Measurements from ENCODE around the gene ATP5F1E. TPM values are rescaled to one million over a fixed set of nuclear protein-coding genes. Genes with fewer than 3 reads are reported as not detected.

The ATP5F1E gene
- total RNA-seq, 1 donor from 2014 or later, result 94.4 TPM

DNA sequence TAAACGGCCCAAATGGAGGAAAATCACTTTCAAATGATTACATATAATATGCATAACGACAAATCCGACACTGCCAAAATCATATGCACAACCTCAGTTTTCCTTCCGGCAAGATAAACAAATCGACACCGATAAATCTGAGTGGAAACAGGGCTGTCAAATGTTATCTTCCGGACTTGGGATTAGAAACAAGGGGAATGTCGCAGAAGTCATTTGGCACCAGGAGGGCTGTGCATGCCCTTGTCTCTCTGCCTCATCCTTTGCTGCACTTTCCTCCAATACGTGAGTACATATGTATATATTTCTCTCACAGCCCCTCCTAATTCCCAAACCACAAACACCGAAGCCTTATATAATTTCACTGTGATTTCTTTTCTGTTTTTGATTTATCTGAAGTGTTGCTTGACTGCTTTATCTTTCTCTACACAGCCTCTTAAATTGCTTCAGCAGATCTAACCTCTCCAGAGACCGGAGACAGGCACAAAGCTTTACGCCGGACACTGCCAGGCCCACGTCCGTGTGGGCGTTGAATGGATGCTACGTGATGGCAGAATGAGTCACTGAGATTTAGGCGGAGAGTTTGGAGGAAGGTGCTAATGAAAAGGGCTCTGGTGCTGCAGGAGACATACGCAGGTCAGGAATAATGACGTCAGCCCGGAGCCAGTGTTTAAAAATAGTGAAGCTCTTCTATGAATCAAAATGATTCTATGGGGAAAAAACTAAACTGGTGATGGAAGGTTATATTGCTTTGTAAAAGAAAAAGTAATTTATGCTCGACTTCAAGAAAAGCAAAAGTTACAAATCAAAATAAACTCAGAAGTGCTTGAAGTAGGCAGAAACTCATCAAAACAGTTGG is 31.5 kb upstream of the ATP5F1E start:
- H3K4me2 ChIP-seq (ENCODE audit: low read length), result peak overlapping the region; percentile 57
- H3K36me3 Mint-ChIP-seq (ENCODE audit: low read depth, unreplicated experiment), result no peaks in the 10 kb centered on the region
- peak overlapping the region; percentile 41 for H3K27ac Mint-ChIP-seq (ENCODE audit: unreplicated experiment)
- H2AFZ ChIP-seq (ENCODE audit: low read depth, low read length), result peak overlapping the region; percentile 42
- H3K9ac ChIP-seq (ENCODE audit: low read length), result peak overlapping the region; percentile 25
- no peaks in the 10 kb centered on the region for H3K9me3 ChIP-seq (ENCODE audit: insufficient read depth, low read depth, low read length)
- H3K4me1 ChIP-seq (ENCODE audit: insufficient read depth, low read length), result peaks cover 12% of the 10 kb centered on the region
- no peaks in the 10 kb centered on the region for H3K9me3 Mint-ChIP-seq (ENCODE audit: unreplicated experiment)
- H3K4me3 ChIP-seq (ENCODE audit: insufficient read depth, low read depth, low read length), result no peak overlapping the region
- no peaks in the 10 kb centered on the region for H4K20me1 ChIP-seq (ENCODE audit: insufficient read depth, low read length)
- H3K27me3 ChIP-seq (ENCODE audit: insufficient read depth, low read length), result peaks cover 1% of the 10 kb centered on the region
- no peaks in the 10 kb centered on the region for H3K27me3 Mint-ChIP-seq (ENCODE audit: low read depth, unreplicated experiment)
- H3K79me2 ChIP-seq (ENCODE audit: insufficient read depth, low read length), result no peaks in the 10 kb centered on the region
- TF ChIP-seq, protein P1, sequence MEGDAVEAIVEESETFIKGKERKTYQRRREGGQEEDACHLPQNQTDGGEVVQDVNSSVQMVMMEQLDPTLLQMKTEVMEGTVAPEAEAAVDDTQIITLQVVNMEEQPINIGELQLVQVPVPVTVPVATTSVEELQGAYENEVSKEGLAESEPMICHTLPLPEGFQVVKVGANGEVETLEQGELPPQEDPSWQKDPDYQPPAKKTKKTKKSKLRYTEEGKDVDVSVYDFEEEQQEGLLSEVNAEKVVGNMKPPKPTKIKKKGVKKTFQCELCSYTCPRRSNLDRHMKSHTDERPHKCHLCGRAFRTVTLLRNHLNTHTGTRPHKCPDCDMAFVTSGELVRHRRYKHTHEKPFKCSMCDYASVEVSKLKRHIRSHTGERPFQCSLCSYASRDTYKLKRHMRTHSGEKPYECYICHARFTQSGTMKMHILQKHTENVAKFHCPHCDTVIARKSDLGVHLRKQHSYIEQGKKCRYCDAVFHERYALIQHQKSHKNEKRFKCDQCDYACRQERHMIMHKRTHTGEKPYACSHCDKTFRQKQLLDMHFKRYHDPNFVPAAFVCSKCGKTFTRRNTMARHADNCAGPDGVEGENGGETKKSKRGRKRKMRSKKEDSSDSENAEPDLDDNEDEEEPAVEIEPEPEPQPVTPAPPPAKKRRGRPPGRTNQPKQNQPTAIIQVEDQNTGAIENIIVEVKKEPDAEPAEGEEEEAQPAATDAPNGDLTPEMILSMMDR (IDR thresholded peaks at IDR 0.05; ENCODE audit: insufficient read depth, low read depth, low read length), result no peak
- TF ChIP-seq EZH2 (IDR thresholded peaks at IDR 0.05; ENCODE audit: insufficient read depth, low read length), result no peak
- no peaks in the 10 kb centered on the region for H3K36me3 ChIP-seq (ENCODE audit: insufficient read depth, low read length)
- FAIRE-seq, result no peak
- peaks cover 10% of the 10 kb centered on the region for H3K4me1 Mint-ChIP-seq (ENCODE audit: low read depth, unreplicated experiment)
- H3K27ac ChIP-seq (ENCODE audit: low read depth, low read length), result peak overlapping the region; percentile 26
- peak; percentile 92 for DNase-seq (ENCODE audit: low read depth)
- H3K4me3 Mint-ChIP-seq (ENCODE audit: unreplicated experiment), result no peak overlapping the region

DNA sequence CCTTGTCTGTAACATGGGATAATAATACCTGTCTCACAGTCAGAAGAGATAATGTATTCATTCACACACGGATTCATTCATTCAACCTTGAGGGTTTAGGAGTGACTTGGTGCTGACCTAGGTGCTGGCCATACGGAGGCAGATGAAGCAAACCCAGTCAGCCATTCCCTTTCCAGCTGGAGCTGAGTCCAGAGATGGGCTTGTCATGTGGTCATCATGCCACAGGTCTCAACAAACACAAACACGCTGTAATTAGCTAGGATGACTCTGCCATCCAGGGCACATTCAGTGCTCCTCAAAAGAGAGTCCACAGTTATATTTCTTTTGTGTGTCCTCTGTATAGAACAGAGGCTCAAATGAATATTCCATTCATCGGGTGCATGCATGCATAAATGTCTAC is 29.9 kb upstream of the ATP5F1E start:
- Mint-ChIP-seq H3K4me3 (ENCODE audit: unreplicated experiment) (no peak overlapping the region), H3K27me3 (ENCODE audit: low read depth, unreplicated experiment) (no peaks in the 10 kb centered on the region), H3K4me1 (ENCODE audit: low read depth, unreplicated experiment) (peaks cover 10% of the 10 kb centered on the region), H3K36me3 (ENCODE audit: low read depth, unreplicated experiment) (no peaks in the 10 kb centered on the region), H3K9me3 (ENCODE audit: unreplicated experiment) (no peaks in the 10 kb centered on the region), H3K27ac (ENCODE audit: unreplicated experiment) (no peak overlapping the region)
- TF ChIP-seq, protein P1 (IDR thresholded peaks at IDR 0.05; ENCODE audit: insufficient read depth, low read depth, low read length), result no peak
- TF ChIP-seq EZH2 (IDR thresholded peaks at IDR 0.05; ENCODE audit: insufficient read depth, low read length), result no peak
- Histone ChIP-seq H3K36me3 (ENCODE audit: insufficient read depth, low read length) (no peaks in the 10 kb centered on the region), H3K27me3 (ENCODE audit: insufficient read depth, low read length) (no peaks in the 10 kb centered on the region), H3K4me1 (ENCODE audit: insufficient read depth, low read length) (peaks cover 12% of the 10 kb centered on the region), H2AFZ (ENCODE audit: low read depth, low read length) (no peak overlapping the region), H4K20me1 (ENCODE audit: insufficient read depth, low read length) (no peaks in the 10 kb centered on the region), H3K79me2 (ENCODE audit: insufficient read depth, low read length) (no peaks in the 10 kb centered on the region), H3K4me3 (ENCODE audit: insufficient read depth, low read depth, low read length) (no peak overlapping the region), H3K9me3 (ENCODE audit: insufficient read depth, low read depth, low read length) (no peaks in the 10 kb centered on the region), H3K4me2 (ENCODE audit: low read length) (no peak overlapping the region), H3K9ac (ENCODE audit: low read length) (no peak overlapping the region), H3K27ac (ENCODE audit: low read depth, low read length) (no peak overlapping the region)
- FAIRE-seq, result no peak
- DNase-seq (ENCODE audit: low read depth), result no peak

DNA sequence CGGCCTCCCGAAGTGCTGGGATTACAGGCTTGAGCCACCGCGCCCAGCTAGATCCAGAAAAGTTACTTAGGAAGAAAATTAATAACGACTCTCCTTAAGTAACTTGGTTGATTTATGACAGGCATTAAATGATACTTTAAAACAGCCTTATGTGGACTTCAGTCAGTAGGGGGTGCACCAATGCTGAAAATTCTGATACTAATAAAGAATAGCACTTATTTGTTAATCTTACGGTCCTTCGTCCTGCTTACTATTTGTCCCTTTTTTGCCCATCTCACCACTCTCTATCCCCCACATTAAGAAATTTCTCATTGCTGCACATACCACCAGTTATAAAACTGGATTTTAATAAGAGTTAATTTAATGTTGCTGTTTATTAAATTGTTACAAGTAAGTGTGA is 23.2 kb upstream of the ATP5F1E start:
- Histone ChIP-seq H2AFZ (ENCODE audit: low read depth, low read length) (no peak overlapping the region), H3K79me2 (ENCODE audit: insufficient read depth, low read length) (no peaks in the 10 kb centered on the region), H3K27me3 (ENCODE audit: insufficient read depth, low read length) (peaks cover 13% of the 10 kb centered on the region), H3K27ac (ENCODE audit: low read depth, low read length) (no peak overlapping the region), H3K4me2 (ENCODE audit: low read length) (no peak overlapping the region), H3K4me1 (ENCODE audit: insufficient read depth, low read length) (no peaks in the 10 kb centered on the region), H3K36me3 (ENCODE audit: insufficient read depth, low read length) (no peaks in the 10 kb centered on the region), H4K20me1 (ENCODE audit: insufficient read depth, low read length) (no peaks in the 10 kb centered on the region), H3K4me3 (ENCODE audit: insufficient read depth, low read depth, low read length) (no peak overlapping the region), H3K9ac (ENCODE audit: low read length) (no peak overlapping the region), H3K9me3 (ENCODE audit: insufficient read depth, low read depth, low read length) (no peaks in the 10 kb centered on the region)
- no peaks in the 10 kb centered on the region for H3K9me3 Mint-ChIP-seq (ENCODE audit: unreplicated experiment)
- no peak overlapping the region for H3K4me3 Mint-ChIP-seq (ENCODE audit: unreplicated experiment)
- no peaks in the 10 kb centered on the region for H3K36me3 Mint-ChIP-seq (ENCODE audit: low read depth, unreplicated experiment)
- FAIRE-seq, result no peak
- peaks cover 6% of the 10 kb centered on the region for H3K27me3 Mint-ChIP-seq (ENCODE audit: low read depth, unreplicated experiment)
- no peak overlapping the region for H3K27ac Mint-ChIP-seq (ENCODE audit: unreplicated experiment)
- DNase-seq (ENCODE audit: low read depth), result no peak
- H3K4me1 Mint-ChIP-seq (ENCODE audit: low read depth, unreplicated experiment), result no peaks in the 10 kb centered on the region
- TF ChIP-seq EZH2 (IDR thresholded peaks at IDR 0.05; ENCODE audit: insufficient read depth, low read length), result no peak
- TF ChIP-seq, protein P1 (IDR thresholded peaks at IDR 0.05; ENCODE audit: insufficient read depth, low read depth, low read length), result peak; percentile 39

All from astrocyte (in vitro differentiated cells and primary cell).